ENCODE measurements around the gene CHKB. TPM values are rescaled to one million over a fixed set of nuclear protein-coding genes. Genes with fewer than 3 reads are reported as not detected.

Gene CHKB
- total and polyA plus RNA-seq, 2 of the 4 experiments (the other 2 are of a cell fraction), result 8.1 to 36.9 TPM

- Histone ChIP-seq H3K23ac (ENCODE audit: low read depth, low read length) (no peak overlapping the region), H3K9me1 (ENCODE audit: insufficient read depth, low read length) (0 out of 2 replicates have a peak, but pooled peaks cover 4% of the 10 kb centered on the region), H3K18ac (ENCODE audit: low read depth, low read length) (no peak overlapping the region), H2BK15ac (ENCODE audit: low read depth, low read length) (no peak overlapping the region), H3K27me3 (ENCODE audit: control insufficient read depth, insufficient read depth, low read length) (peaks cover 19% of the 10 kb centered on the region; the same call in 1 of the 2 replicates), H3K4ac (ENCODE audit: low read depth, low read length) (no peak overlapping the region), H3K9ac (ENCODE audit: low read depth, low read length) (no peak overlapping the region), H2BK120ac (ENCODE audit: low read depth, low read length) (no peak overlapping the region), H3K4me2 (ENCODE audit: low read depth, low read length) (no peak overlapping the region), H3K14ac (replicated peaks; ENCODE audit: low read depth, low read length) (no peak overlapping the region), H4K5ac (ENCODE audit: low read depth, low read length) (no peak overlapping the region), H2BK20ac (ENCODE audit: low read depth, low read length) (no peak overlapping the region), H4K20me1 (ENCODE audit: insufficient read depth, low read length) (no peaks in the 10 kb centered on the region), H3K36me3 (ENCODE audit: control insufficient read depth, insufficient read depth, low read length) (no peaks in the 10 kb centered on the region), H3K4me1 (ENCODE audit: control insufficient read depth, insufficient read depth, low read length) (no peaks in the 10 kb centered on the region), H3K4me3 (ENCODE audit: insufficient read depth, low read depth, low read length) (no peak overlapping the region), H2BK5ac (ENCODE audit: low read depth, low read length, poor library complexity, severe bottlenecking) (no peak overlapping the region), H4K8ac (ENCODE audit: low read depth in 2 of 2, low read length in 2 of 2) (no peak overlapping the region), H4K91ac (ENCODE audit: insufficient read depth, low read depth, low read length) (no peak overlapping the region), H3K79me1 (ENCODE audit: low read depth in 1 of 2, low read length in 2 of 2) (no peaks in the 10 kb centered on the region), H2AK5ac (ENCODE audit: low read depth, low read length) (no peak overlapping the region), H3K27ac (ENCODE audit: insufficient read depth, low read length) (no peak overlapping the region), H2AFZ (replicated peaks; ENCODE audit: low read length, poor library complexity) (no peak overlapping the region), H3K56ac (ENCODE audit: extremely low read depth, insufficient read depth, low read length) (no peak overlapping the region), H2AK9ac (replicated peaks; ENCODE audit: low read depth, low read length, poor library complexity) (no peak overlapping the region), H3K9me3 (ENCODE audit: control insufficient read depth, insufficient read depth, low read length) (no peaks in the 10 kb centered on the region)
- in situ Hi-C loops (cut with MboI; ENCODE audit: low sequenced_read_pairs), result no loop called here
- DNase-seq (no peak), ATAC-seq (ENCODE audit: low read depth) (no peak)
- dilution Hi-C loops (cut with HindIII; ENCODE audit: low sequenced_read_pairs, unreplicated experiment), result no loop called here
- ChIA-PET CTCF (interaction anchor here (0.5 kb wide), 1 partner anchor 166 kb away, joined by 3 read pairs; no protein-coding TSS in a partner anchor), POLR2A (ENCODE audit: unreplicated experiment) (no interaction called here)
- WGBS, 2 experiments (ENCODE audit: extremely low coverage in 2 of 2, insufficient read length in 1 of 2), result 88% methylated on average over 7 of the region's 11 CpGs; no CpG with 5 or more reads in 1 of the 2 experiments
- no TSS peak for BruUV-seq (replicated peaks)
- no peak for TF ChIP-seq ELK1 (IDR thresholded peaks at IDR 0.05; ENCODE audit: borderline replicate concordance, low read depth, low read length)
- TF ChIP-seq FOS (IDR thresholded peaks at IDR 0.05; ENCODE audit: low read depth, low read length), result no peak
- intact Hi-C loops (cut with micrococcal nuclease), result no loop called here
These were observed 18.4 kb downstream of the CHKB start for GRCh38 chr22:50564289-50564688.
